Activated CD4-positive, alpha-beta memory T cell treated with anti-CD3 and anti-CD28 coated beads, Interleukin-2, amount 10 ng/mL, durations not matched to agents 7 days and 5 days (primary cell): ENCODE measurements around the gene EXOC6B. TPM values are rescaled to one million over a fixed set of nuclear protein-coding genes. Genes with fewer than 3 reads are reported as not detected.

ENCODE experiments used
- CTCF ChIA-PET: fragments of 350-600 bp; sonication (Branson Sonifier 250); formaldehyde crosslinking; loops from one replicate; lab custom pipeline; 2021; ENCODE audit warnings: antibody characterized with exemption, inconsistent platforms; lab: Charles Lee
- POLR2A ChIA-PET: fragments of 350-600 bp; sonication (Branson Sonifier 250); formaldehyde crosslinking; loops from one replicate; lab custom pipeline; 2021; ENCODE audit warnings: antibody characterized with exemption; lab: Charles Lee
- DNase-seq: peaks from one replicate; pipeline ENCODE4 v3.0.0-alpha.2; 2020
- H3K27ac Mint-ChIP-seq: one replicate; pipeline ENCODE4 v1.8.0; 2021; ENCODE audit warnings: mild to moderate bottlenecking, mixed read lengths
- H3K27me3 Mint-ChIP-seq: one replicate; pipeline ENCODE4 v1.8.0; 2021; ENCODE audit warnings: mixed read lengths
- H3K36me3 Mint-ChIP-seq: one replicate; pipeline ENCODE4 v1.8.0; 2021; ENCODE audit warnings: low read depth, mixed read lengths
- H3K4me1 Mint-ChIP-seq: one replicate; pipeline ENCODE4 v1.8.0; 2021; ENCODE audit warnings: mixed read lengths
- H3K4me3 Mint-ChIP-seq: one replicate; pipeline ENCODE4 v1.8.0; 2021; ENCODE audit warnings: mild to moderate bottlenecking, mixed read lengths
- H3K9me3 Mint-ChIP-seq: one replicate; pipeline ENCODE4 v1.8.0; 2021; ENCODE audit warnings: mixed read lengths
- total RNA-seq, 2 experiments: library from RNA; stranded (reverse); gene quantifications; one replicate each; pipeline ENCODE4 v1.2.3, GENCODE V29; 2021

The EXOC6B gene
- 10 to 100 TPM; 18.7 to 24.2 TPM for total RNA-seq

DNA sequence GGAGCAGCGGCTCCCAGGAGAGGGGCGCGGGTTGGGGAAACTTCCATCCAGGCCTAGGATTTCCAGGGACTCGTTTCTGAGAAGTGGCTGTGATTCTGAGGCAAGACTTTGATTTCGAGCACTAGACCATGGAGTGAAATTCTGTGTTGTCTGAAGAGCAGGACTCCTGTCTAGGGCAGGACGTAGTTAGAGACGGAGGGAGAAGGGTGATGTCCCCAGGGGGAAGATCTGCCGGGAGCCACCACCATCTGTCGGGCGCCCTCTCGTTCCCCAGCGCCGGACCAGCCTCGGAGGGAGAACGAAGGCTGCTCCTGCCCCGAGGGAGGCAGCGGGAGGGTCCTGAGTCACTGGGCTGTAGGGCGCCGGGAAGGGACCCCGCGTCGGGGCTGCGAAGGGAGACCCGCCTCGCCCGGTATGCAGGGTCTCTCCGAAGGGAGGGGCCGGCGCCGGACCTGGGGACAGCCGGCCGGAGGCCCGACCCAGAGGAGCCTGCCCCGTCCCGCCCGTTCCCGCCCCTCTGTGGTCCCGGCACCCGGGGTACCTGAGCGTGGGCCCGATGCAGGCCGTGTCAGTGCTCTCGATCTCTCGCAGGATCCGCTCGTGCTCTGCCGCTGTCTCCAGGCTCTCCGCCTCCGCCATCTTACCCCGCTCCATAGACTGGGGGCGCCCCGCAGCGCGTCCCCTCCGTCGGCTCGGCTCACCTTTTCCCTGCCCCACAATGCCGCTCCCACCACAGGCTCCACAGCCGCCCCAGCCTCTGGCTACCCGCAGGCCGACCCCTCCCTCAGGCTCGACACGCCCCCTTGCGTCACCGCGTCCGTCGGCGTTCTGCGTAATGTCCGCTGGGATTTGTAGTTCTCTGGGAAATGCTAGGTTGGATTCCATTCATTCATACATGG is at the start of gene EXOC6B:
Gene EXOC6B, minus strand, starts transcription at position 777 of the 899 bp plus-strand sequence.
- H3K9me3 Mint-ChIP-seq, result no peaks in the 10 kb centered on the region
- peak within 1 kb of the TSS; percentile 77 for H3K27ac Mint-ChIP-seq
- peak within 1 kb of the TSS; percentile 91 for H3K4me3 Mint-ChIP-seq
- H3K27me3 Mint-ChIP-seq, result no peaks in the 10 kb centered on the region
- H3K4me1 Mint-ChIP-seq, result peaks cover 73% of the 10 kb centered on the region
- H3K36me3 Mint-ChIP-seq, result peaks cover 21% of the 10 kb centered on the region
- CTCF ChIA-PET, result interaction anchor here (1.0 kb wide), 1 partner anchor 39 kb away, joined by 3 read pairs; no protein-coding TSS in a partner anchor
- POLR2A ChIA-PET, result interaction anchor here (1.5 kb wide), 1 partner anchor 36 kb away, joined by 5 read pairs; no protein-coding TSS in a partner anchor
- peak; percentile 88 for DNase-seq

DNA sequence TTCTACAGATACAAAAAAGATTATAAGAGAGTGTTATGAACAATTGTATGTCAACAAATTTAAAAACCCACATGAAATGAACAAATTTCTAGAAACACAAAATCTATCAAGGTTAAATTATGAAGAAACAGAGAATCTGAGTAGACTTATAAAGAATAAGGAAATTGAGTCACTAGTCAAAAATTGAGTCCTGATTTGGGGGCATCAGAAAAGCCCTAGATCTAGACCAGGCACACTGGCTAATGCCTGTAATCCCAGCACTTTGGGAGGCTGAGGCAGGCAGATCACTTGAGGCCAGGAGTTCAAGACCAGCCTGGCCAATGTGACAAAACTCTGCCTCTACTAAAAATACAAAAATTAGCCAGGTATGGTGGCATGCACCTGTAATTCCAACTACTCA is 46.0 kb upstream of the EXOC6B start:
- peaks cover 50% of the 10 kb centered on the region for H3K27me3 Mint-ChIP-seq
- H3K36me3 Mint-ChIP-seq, result no peaks in the 10 kb centered on the region
- no peaks in the 10 kb centered on the region for H3K4me1 Mint-ChIP-seq
- ChIA-PET CTCF (interaction anchor here (0.8 to 3.1 kb wide), 4 partner anchors 10 to 21 kb away, joined by 3 to 14 read pairs (median 5); partner anchors contain the start of gene SPR), POLR2A (no interaction called here)
- H3K4me3 Mint-ChIP-seq, result no peak overlapping the region
- DNase-seq, result no peak
- no peaks in the 10 kb centered on the region for H3K9me3 Mint-ChIP-seq
- no peak overlapping the region for H3K27ac Mint-ChIP-seq

- CTCF ChIA-PET, result interaction anchor here (0.8 to 3.1 kb wide), 4 partner anchors 9 to 22 kb away, joined by 3 to 14 read pairs (median 5); partner anchors contain the start of gene SPR
- H3K9me3 Mint-ChIP-seq, result no peaks in the 10 kb centered on the region
- H3K4me3 Mint-ChIP-seq, result no peak overlapping the region
- no peaks in the 10 kb centered on the region for H3K36me3 Mint-ChIP-seq
- DNase-seq, result no peak
- peaks cover 51% of the 10 kb centered on the region for H3K27me3 Mint-ChIP-seq
- no peaks in the 10 kb centered on the region for H3K4me1 Mint-ChIP-seq
- POLR2A ChIA-PET, result no interaction called here
- no peak overlapping the region for H3K27ac Mint-ChIP-seq
Measured at GRCh38 chr2:72871060-72871459, 45.2 kb upstream of the EXOC6B start.

DNA sequence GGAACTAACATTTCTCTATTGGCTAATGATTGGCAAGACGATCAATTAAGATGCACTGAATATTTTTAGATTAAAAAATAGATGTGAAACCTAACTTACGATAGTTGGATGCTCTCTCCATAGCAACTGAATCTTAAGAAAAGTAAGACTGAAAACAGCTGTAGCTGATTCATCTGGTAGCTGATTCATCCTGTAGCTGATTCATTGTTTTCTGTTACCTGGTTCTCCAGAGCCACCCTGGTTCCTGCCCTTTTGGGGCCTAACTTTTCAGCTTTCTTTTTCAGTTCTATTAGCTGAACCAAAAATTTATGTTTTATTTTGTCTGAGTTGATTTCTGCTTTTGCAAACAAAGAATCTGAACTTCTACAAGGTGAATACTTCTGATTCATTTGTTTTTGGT is 38.7 kb upstream of the EXOC6B start:
- Mint-ChIP-seq H3K36me3 (no peaks in the 10 kb centered on the region), H3K9me3 (no peaks in the 10 kb centered on the region), H3K4me3 (no peak overlapping the region), H3K4me1 (peaks cover 14% of the 10 kb centered on the region), H3K27ac (no peak overlapping the region), H3K27me3 (peaks cover 45% of the 10 kb centered on the region)
- CTCF ChIA-PET, result interaction anchor here (0.7 to 2.3 kb wide), 13 partner anchors 10 to 149 kb away, joined by 3 to 15 read pairs (median 4); partner anchors contain the start of gene SPR
- POLR2A ChIA-PET, result no interaction called here
- no peak for DNase-seq

- H3K9me3 Mint-ChIP-seq, result no peaks in the 10 kb centered on the region
- no peak for DNase-seq
- H3K4me1 Mint-ChIP-seq, result peaks cover 14% of the 10 kb centered on the region
- H3K27me3 Mint-ChIP-seq, result peaks cover 47% of the 10 kb centered on the region
- H3K27ac Mint-ChIP-seq, result no peak overlapping the region
- POLR2A ChIA-PET, result no interaction called here
- CTCF ChIA-PET, result interaction anchor here (0.6 to 2.3 kb wide), 19 partner anchors 8 to 119 kb away, joined by 3 to 9 read pairs (median 4); no protein-coding TSS in a partner anchor
- no peaks in the 10 kb centered on the region for H3K36me3 Mint-ChIP-seq
- no peak overlapping the region for H3K4me3 Mint-ChIP-seq
Measured at GRCh38 chr2:72863046-72863445, 37.2 kb upstream of the EXOC6B start.

GRCh38 chr2:72862239-72862988 is 36.6 kb upstream of the EXOC6B start:
- H3K9me3 Mint-ChIP-seq, result no peaks in the 10 kb centered on the region
- DNase-seq, result peak; percentile 88
- peak overlapping the region; percentile 25 for H3K4me3 Mint-ChIP-seq
- POLR2A ChIA-PET, result no interaction called here
- peaks cover 14% of the 10 kb centered on the region for H3K4me1 Mint-ChIP-seq
- no peaks in the 10 kb centered on the region for H3K36me3 Mint-ChIP-seq
- CTCF ChIA-PET, result interaction anchor here (0.6 to 3.6 kb wide), 21 partner anchors 9 to 760 kb away, joined by 3 to 15 read pairs (median 4); partner anchors contain the start of gene SPR
- H3K27ac Mint-ChIP-seq, result no peak overlapping the region
- H3K27me3 Mint-ChIP-seq, result peaks cover 48% of the 10 kb centered on the region

DNA sequence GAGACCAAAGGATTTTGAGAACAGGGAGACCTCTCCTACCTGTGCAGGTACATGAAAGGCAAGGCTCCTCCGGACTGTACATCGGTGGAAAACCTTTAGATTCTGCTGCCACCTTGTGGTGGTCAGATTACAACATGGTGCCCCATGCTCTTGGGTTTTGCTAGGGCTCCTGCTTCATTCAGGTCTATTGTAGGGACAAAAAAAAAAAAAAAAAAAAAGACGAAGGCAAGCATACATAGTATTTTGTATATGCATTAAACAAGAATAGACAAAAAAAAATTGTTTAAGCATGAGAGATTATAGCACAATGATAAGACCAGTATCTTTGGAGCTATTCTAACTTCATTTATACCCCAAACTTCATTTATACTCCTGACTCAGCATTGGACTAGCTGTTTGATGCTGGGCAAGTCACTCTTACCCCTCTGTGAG is 34.0 kb upstream of the EXOC6B start:
- Mint-ChIP-seq H3K4me1 (peaks cover 14% of the 10 kb centered on the region), H3K36me3 (no peaks in the 10 kb centered on the region), H3K27ac (no peak overlapping the region), H3K27me3 (peaks cover 59% of the 10 kb centered on the region), H3K9me3 (no peaks in the 10 kb centered on the region), H3K4me3 (no peak overlapping the region)
- peak; percentile 66 for DNase-seq
- ChIA-PET POLR2A (interaction anchor here (1.1 kb wide), 1 partner anchor 30 kb away, joined by 3 read pairs; no protein-coding TSS in a partner anchor), CTCF (interaction anchor here (0.6 to 3.6 kb wide), 23 partner anchors 11 to 1712 kb away, joined by 3 to 17 read pairs (median 4); no protein-coding TSS in a partner anchor)

DNA sequence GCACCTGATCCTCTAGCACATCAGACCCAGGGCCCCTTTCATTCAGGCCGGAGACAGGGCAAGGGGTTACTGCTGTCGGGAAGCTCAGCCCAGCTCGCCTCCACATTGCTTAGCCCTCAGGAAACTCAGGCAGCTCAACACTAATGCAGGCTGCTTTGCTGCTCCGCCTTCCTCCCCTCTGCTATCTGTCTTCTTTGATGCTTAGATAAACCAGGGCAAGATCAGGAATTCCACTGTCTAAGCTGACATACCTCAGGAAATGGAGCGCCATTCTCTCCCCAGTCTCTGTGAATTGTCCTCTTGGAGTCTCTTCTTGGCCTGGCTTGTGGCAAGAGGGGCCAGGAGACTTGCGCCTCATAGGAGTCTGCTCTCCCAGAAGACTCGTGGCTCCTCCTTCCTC is 25.5 kb upstream of the EXOC6B start:
- no peak for DNase-seq
- Mint-ChIP-seq H3K9me3 (no peaks in the 10 kb centered on the region), H3K27ac (no peak overlapping the region), H3K4me1 (no peaks in the 10 kb centered on the region), H3K27me3 (peaks cover 35% of the 10 kb centered on the region), H3K4me3 (no peak overlapping the region), H3K36me3 (no peaks in the 10 kb centered on the region)
- ChIA-PET CTCF (no interaction called here), POLR2A (no interaction called here)

DNA sequence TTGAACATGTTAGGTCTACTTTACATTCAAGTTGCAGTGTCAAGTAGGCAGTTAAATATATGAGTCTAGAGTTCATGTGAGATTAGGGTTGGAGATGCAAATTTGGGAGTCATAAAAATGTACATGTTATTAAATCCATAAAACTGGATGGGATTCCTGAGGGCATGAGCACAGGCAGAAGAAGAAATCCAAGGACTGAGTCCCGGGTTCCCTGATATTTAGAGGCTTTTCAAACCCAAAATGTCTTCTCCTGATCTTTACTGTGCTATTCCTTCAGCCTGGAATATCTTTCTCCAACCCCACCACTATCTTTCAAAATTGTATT is 23.3 kb upstream of the EXOC6B start:
- H3K27me3 Mint-ChIP-seq, result peaks cover 20% of the 10 kb centered on the region
- no peak overlapping the region for H3K27ac Mint-ChIP-seq
- no peaks in the 10 kb centered on the region for H3K36me3 Mint-ChIP-seq
- H3K4me3 Mint-ChIP-seq, result no peak overlapping the region
- ChIA-PET CTCF (no interaction called here), POLR2A (no interaction called here)
- H3K9me3 Mint-ChIP-seq, result no peaks in the 10 kb centered on the region
- no peak for DNase-seq
- H3K4me1 Mint-ChIP-seq, result peaks cover 2% of the 10 kb centered on the region

- Mint-ChIP-seq H3K27ac (no peak overlapping the region), H3K4me1 (peaks cover 2% of the 10 kb centered on the region), H3K4me3 (no peak overlapping the region), H3K36me3 (no peaks in the 10 kb centered on the region), H3K9me3 (no peaks in the 10 kb centered on the region), H3K27me3 (peaks cover 18% of the 10 kb centered on the region)
- ChIA-PET CTCF (no interaction called here), POLR2A (no interaction called here)
- no peak for DNase-seq
Measured at GRCh38 chr2:72848436-72849137, 22.8 kb upstream of the EXOC6B start.

GRCh38 chr2:72847534-72848315 is 21.9 kb upstream of the EXOC6B start:
- H3K4me1 Mint-ChIP-seq, result peaks cover 2% of the 10 kb centered on the region
- peaks cover 21% of the 10 kb centered on the region for H3K27me3 Mint-ChIP-seq
- H3K4me3 Mint-ChIP-seq, result no peak overlapping the region
- no peaks in the 10 kb centered on the region for H3K9me3 Mint-ChIP-seq
- H3K36me3 Mint-ChIP-seq, result no peaks in the 10 kb centered on the region
- DNase-seq, result no peak
- no peak overlapping the region for H3K27ac Mint-ChIP-seq
- ChIA-PET POLR2A (no interaction called here), CTCF (interaction anchor here (1.4 kb wide), 1 partner anchor 15 kb away, joined by 4 read pairs; no protein-coding TSS in a partner anchor)
